ENCODE data around the gene PHACTR2.

DNA sequence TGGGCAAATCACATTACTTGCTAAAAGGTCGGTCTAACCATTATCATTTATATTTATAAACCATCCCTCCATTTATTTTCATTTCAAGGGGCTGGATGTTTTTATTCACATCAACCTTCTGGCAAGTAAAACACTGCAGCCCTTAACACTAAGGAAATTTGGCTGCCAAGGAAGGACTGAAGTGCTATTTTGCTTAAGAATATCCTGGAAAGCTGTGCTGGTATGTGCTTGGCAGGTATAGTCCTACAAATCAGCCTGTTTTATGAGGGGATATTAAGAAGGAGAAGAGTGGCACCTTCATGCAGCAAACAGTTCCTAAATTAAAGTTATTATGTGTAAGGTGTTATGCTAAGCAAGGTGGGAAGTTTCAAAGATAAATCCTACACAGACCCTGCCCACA, 9.8 kb downstream of the PHACTR2 start:
- TF ChIP-seq, protein P1, sequence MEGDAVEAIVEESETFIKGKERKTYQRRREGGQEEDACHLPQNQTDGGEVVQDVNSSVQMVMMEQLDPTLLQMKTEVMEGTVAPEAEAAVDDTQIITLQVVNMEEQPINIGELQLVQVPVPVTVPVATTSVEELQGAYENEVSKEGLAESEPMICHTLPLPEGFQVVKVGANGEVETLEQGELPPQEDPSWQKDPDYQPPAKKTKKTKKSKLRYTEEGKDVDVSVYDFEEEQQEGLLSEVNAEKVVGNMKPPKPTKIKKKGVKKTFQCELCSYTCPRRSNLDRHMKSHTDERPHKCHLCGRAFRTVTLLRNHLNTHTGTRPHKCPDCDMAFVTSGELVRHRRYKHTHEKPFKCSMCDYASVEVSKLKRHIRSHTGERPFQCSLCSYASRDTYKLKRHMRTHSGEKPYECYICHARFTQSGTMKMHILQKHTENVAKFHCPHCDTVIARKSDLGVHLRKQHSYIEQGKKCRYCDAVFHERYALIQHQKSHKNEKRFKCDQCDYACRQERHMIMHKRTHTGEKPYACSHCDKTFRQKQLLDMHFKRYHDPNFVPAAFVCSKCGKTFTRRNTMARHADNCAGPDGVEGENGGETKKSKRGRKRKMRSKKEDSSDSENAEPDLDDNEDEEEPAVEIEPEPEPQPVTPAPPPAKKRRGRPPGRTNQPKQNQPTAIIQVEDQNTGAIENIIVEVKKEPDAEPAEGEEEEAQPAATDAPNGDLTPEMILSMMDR (IDR thresholded peaks at IDR 0.05) = no peak
- TF ChIP-seq POLR2A (IDR thresholded peaks at IDR 0.05) (no peak), POLR2AphosphoS5 (IDR thresholded peaks at IDR 0.05) (no peak)
